Fibroblast of the aortic adventitia (primary cell): Measurements from ENCODE around the gene BTG1. TPM values are rescaled to one million over a fixed set of nuclear protein-coding genes. Genes with fewer than 3 reads are reported as not detected.

Experiments used
- DNase-seq: peaks from one replicate; pipeline ENCODE4 v3.0.0-alpha.2; 2010; ENCODE audit warnings: low read depth
- H3K4me3 ChIP-seq: 2 replicates; pipeline ENCODE4 v1.5.1; 2011; ENCODE audit warnings: low read depth, mild to moderate bottlenecking, control low read depth, low read length, moderate library complexity
- CTCF ChIP-seq: IDR thresholded peaks from 2 replicates; pipeline ENCODE4 v1.5.1; 2011; ENCODE audit warnings: mild to moderate bottlenecking, low read length, control low read depth, inconsistent platforms; ENCODE audit not compliant: insufficient read depth
- total RNA-seq: library from RNA; depleted of rRNA; stranded (reverse); fragments of >200 nt; gene quantifications from 2 replicates; pipeline ENCODE4 v1.2.3, GENCODE V29; 2012; ENCODE audit warnings: low replicate concordance

Gene BTG1
- total RNA-seq, 1 donor: 16.8 TPM

GRCh38 chr12:92170050-92170449, 24.4 kb upstream of the BTG1 start:
- TF ChIP-seq CTCF: no peak
- no peak for DNase-seq
- H3K4me3 ChIP-seq: no peak overlapping the region

GRCh38 chr12:92167075-92167474, 21.4 kb upstream of the BTG1 start:
- H3K4me3 ChIP-seq: no peak overlapping the region
- TF ChIP-seq CTCF: no peak

GRCh38 chr12:92164712-92165111, 19.1 kb upstream of the BTG1 start:
- no peak for DNase-seq
- no peak for TF ChIP-seq CTCF
- H3K4me3 ChIP-seq: no peak overlapping the region

More at GRCh38 chr12:92167075-92167474, 21.4 kb upstream of the BTG1 start:
- no peak for DNase-seq

GRCh38 chr12:92162079-92162478, 16.4 kb upstream of the BTG1 start:
- no peak for DNase-seq
- no peak overlapping the region for H3K4me3 ChIP-seq
- no peak for TF ChIP-seq CTCF

GRCh38 chr12:92158796-92159439, 13.3 kb upstream of the BTG1 start:
- DNase-seq: no peak
- no peak overlapping the region for H3K4me3 ChIP-seq
- no peak for TF ChIP-seq CTCF

- no peak for TF ChIP-seq CTCF
- DNase-seq: no peak
Measured at GRCh38 chr12:92156704-92157395, 11.2 kb upstream of the BTG1 start.

More at GRCh38 chr12:92156704-92157395, 11.2 kb upstream of the BTG1 start:
- no peak overlapping the region for H3K4me3 ChIP-seq
